Measurements from ENCODE around the gene FLAD1.

Gene FLAD1

GRCh38 chr1:155023627-155024026, 40.5 kb downstream of the FLAD1 start:
- no peak overlapping the region for H3K4me3 ChIP-seq (ENCODE audit: low read length)
- no peak for DNase-seq (ENCODE audit: low read depth, low spot score)

GRCh38 chr1:155024315-155024714, 41.2 kb downstream of the FLAD1 start:
- H3K4me3 ChIP-seq (ENCODE audit: low read length) = no peak overlapping the region
- no peak for DNase-seq (ENCODE audit: low read depth, low spot score)

DNA sequence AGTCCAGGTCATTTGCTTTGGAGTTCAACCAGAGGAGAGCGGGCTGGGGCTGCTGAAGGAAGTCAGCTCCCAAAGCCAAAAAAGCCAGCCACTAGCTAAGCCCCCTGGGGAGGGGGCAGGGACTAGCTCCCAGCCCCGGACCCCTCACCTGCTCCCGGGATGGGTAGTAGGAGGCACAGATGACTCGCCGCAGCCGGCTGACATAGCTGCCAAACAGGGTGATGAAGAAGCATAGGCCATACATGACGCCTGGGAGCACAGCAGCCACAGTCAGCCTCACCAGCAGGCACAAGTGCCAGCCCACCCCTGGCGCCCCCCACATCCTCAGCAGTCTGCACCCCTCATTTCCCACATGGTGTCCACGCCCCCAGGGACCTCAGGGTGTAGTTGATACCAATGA, 43.0 kb downstream of the FLAD1 start:
- no peak for DNase-seq (ENCODE audit: low read depth, low spot score)
- H3K4me3 ChIP-seq (ENCODE audit: low read length) = no peak overlapping the region

DNA sequence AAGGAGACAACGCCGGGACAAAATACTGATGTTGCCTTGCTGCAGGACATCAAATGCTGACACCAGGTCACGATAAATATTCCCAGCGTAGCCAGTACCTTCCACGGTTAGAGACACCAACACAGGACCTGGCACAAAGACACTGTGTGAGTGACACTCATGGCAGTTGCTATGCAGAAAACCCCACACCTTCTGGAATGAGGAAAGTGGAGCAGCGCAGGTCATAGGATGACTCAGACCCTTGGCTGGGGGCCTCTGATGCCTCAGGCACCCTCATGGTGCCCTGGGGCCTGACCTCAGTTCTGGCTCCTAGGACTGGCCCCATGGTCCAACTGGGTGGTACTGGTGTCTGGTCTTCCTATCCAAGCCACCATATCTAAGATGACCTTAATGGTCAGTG, 43.4 kb downstream of the FLAD1 start:
- H3K4me3 ChIP-seq (ENCODE audit: low read length) = no peak overlapping the region
- DNase-seq (ENCODE audit: low read depth, low spot score) = no peak

DNA sequence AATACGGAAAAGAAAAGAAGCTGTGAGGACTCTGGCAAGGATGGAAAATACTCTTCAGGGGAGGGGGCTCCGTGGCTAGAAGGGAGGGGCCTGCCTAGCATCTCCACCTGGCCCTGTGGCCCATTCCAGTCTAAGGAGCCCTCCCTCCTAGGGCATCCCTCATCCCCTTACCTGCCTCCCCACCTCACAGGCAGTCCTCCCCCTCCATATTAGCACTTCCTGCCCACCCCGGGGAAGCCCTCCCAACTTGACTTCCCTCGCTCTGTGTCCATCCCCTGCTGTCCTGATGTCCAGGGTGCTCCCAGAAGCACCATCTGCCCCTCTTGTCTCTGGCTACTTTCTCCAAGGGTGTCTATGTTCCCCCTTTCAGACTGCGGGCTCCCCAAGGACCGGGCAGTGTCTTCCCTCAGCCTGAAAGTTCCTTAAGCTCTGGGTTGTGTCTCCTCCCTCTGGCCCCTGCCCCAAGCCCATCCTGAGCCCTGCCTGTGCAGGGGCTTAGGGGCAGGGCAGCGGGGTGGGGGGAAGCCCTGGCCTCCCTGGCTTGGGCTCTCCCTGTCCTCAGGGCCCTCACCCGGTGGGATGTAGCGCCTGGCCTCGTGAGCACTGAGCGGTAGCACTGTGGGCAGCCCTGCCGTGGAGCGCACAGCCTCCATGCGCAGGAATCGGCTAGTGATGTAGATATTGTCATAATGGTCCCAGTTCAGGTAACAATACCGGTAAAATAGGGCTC, 46.5 kb downstream of the FLAD1 start:
- no peak overlapping the region for H3K4me3 ChIP-seq (ENCODE audit: low read length)
- DNase-seq (ENCODE audit: low read depth, low spot score) = no peak

- H3K4me3 ChIP-seq (ENCODE audit: low read length) = no peak overlapping the region
- DNase-seq (ENCODE audit: low read depth, low spot score) = no peak
Observed at GRCh38 chr1:155030243-155030795, 47.2 kb downstream of the FLAD1 start.

DNA sequence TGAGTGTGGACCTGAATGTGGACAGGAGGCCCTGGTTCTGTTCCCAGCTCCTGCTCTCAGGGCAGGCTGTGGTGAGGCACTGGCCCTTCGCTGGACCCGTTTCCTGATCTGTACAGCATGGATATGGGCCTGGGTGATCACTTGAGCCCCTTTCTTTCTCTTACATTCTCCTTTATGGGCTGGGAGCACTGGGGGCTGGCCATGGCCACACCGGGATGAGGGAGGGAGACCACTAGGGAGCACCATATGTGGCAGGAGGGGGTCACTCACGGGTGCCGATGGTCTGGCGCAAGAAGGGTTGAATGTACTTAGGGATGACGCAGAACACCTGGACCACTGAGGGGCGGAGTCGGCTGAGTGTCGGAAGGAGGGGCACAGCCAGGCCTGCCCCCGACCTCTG, 47.8 kb downstream of the FLAD1 start:
- no peak overlapping the region for H3K4me3 ChIP-seq (ENCODE audit: low read length)
- no peak for DNase-seq (ENCODE audit: low read depth, low spot score)

DNA sequence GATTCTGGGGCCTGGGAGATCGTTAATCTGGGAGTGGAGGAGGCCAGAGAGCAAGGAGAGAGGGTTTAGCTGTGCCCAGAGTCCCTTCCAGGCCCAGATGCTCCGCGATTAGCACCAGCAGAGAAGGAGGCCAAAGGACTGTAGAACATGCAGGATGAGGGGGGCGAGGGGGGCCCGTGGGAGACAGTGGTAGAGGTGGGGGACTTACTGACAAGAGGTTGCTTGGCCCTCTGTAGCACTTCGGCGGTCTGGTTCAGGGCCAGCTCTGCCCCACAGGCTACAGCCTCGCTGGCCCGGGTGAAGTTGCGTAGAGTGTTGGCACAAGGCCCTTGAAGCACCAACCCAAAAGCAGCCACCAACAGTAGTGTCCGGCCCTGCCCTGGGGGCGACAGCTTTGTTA, 49.7 kb downstream of the FLAD1 start:
- DNase-seq (ENCODE audit: low read depth, low spot score) = no peak
- no peak overlapping the region for H3K4me3 ChIP-seq (ENCODE audit: low read length)

DNA sequence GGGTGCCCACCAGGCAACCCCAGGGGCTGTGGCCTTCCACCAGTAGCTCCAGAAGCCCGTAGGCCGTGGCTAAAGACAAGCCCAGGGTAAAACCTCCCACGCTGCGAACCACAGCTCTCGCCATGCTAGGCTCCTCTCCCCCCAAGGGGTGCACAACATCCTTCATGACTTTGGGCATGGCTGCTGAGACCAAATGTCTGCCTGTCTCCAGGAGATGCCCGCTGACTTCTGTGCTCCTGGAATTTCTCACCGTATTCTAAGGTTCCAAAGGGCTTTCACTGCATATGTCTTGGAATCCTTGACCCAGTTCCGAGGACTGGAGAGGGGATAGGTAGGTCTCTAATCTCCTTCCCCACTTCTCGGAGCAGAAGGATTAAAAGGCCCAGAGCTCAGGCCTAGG, 50.4 kb downstream of the FLAD1 start, which contains the start of the genes DCST1 and DCST2:
TSS of gene DCST1 (plus strand) at position 301 of the 400 bp plus-strand sequence. CDS start 213 bp downstream, outside the sequence.
TSS of gene DCST2 (minus strand) at position 258 of the 400 bp plus-strand sequence. CDS start at position 178, 80 bp downstream.
- no peak for DNase-seq (ENCODE audit: low read depth, low spot score)
- H3K4me3 ChIP-seq (ENCODE audit: low read length) = no peak within 1 kb of the TSS

DNA sequence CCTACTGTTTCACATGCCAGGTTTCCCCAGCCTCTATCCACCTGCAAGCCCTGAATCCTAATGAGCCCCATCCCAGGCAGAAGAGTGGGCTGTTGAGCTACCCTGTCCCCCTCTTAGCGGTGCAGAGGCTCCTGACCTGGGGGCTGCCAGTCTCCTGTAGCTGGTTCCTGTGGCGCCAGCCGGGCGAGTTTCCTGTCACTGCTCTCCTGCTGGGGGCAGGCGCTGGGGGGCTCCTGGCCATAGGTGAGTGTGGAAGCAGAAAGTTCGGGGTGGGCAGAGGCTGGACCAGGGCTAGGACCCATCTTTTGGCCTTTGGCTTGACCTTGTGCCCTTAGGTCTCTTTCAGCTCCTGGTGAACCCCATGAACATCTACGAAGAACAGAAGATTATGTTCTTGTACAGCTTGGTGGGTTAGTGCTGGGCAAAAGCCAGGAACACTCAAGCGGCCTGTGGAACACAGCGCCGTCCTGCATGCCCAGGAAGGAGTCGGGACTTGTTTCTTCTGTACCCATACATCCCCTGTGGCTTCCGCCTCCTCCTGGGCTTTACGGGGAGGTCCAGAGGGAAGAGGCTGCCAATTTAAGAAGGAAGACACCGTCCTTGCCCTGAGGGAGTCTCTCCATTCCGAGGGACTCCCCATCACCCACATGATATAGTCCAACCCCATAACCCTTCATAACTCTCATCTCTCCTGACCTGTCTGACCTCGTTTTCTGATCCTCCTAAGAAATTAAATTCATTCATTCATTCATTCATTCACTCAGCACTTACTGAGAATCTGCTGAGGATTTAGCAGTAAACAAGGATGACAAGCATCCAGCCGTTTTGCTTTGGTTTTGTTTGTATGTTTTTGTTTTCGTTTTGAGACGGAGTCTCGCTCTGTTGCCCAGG, 51.4 kb downstream of the FLAD1 start:
- no peak overlapping the region for H3K4me3 ChIP-seq (ENCODE audit: low read length)
- no peak for DNase-seq (ENCODE audit: low read depth, low spot score)

DNA sequence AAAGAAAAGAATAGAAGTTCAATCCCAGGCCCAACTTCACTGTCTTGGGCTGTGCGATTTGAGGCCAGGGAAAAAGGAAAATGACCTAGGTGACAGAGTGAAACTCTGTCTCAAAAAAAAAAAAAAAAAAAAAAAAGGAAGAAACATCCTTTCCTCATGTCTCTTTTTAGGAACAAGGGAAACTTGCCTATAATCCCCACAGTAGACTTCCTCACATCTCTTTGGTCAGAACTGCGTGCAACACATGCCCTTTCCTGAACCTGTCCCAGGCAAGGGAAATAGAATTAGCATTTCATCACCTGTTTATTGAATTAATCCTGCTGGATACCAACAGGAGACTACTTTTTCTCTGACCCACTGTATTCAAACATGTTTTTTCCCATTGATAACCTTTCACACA, 52.8 kb downstream of the FLAD1 start:
- H3K4me3 ChIP-seq (ENCODE audit: low read length) = no peak overlapping the region
- no peak for DNase-seq (ENCODE audit: low read depth, low spot score)

DNA sequence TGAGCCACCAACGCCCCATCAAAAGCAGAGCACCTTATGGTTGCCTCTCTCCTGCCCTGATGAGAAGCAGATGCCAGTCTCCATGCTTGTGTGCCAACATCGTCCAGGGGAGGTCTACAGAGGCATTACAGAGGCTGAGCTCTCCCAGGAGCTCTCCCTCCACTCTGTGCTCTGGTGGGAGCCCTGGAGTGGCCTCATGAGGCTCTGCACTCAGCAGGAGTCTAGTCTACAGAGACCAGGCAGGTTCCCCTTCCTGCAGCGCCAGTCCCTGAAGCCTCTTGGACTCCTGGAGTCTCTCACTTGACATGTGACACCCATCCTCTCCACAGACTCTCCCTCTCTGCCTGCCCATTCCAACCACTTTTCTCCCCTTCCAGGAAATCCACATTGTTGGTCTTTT, 53.9 kb downstream of the FLAD1 start:
- no peak overlapping the region for H3K4me3 ChIP-seq (ENCODE audit: low read length)
- DNase-seq (ENCODE audit: low read depth, low spot score) = no peak

GRCh38 chr1:155037851-155038441, 54.8 kb downstream of the FLAD1 start:
- no peak for DNase-seq (ENCODE audit: low read depth, low spot score)
- no peak overlapping the region for H3K4me3 ChIP-seq (ENCODE audit: low read length)

DNA sequence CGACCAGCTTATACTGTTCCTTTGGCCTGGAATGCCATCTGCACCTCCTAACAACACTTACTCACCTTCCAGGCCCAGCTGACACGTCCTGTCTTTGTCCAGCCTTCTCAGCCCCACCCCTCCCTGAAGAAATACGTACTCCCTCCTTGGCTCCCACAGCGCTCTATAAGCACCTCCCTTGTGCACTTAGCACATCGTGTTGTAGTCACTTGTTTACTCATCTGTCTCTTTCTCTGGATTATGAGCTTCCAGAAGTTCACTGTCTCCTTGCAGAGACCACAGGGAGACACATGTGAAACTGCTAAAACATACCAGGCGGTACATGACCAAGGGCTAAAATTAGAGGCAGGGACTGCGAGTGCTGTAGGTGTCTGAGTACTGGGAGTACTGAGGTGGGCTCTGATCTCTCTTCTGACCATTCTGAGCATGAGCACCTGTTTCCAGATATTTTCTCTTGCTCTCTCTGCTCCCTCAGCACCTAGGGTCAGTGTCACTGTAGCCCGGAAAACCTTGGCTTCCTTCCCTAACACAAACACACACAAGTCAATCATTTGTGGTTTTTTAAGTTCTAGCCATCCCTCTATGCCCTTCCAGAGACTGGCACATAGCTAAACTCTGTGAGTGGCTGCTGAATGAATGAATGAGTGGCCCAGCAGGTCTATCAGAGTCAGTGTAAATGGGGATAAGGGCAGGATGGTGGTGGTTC, 55.6 kb downstream of the FLAD1 start:
- no peak overlapping the region for H3K4me3 ChIP-seq (ENCODE audit: low read length)
- DNase-seq (ENCODE audit: low read depth, low spot score) = no peak

GRCh38 chr1:155039308-155039669, 56.1 kb downstream of the FLAD1 start:
- H3K4me3 ChIP-seq (ENCODE audit: low read length) = no peak overlapping the region
- no peak for DNase-seq (ENCODE audit: low read depth, low spot score)

GRCh38 chr1:155040358-155041093, 57.4 kb downstream of the FLAD1 start:
- no peak overlapping the region for H3K4me3 ChIP-seq (ENCODE audit: low read length)
- DNase-seq (ENCODE audit: low read depth, low spot score) = no peak
